IPS DF 6.9 (cell line): ENCODE measurements around the gene VWA3B.
A peak's percentile ranks its signal among the peaks of the same experiment; 100 is the strongest.
"Not testable (repeated sequence)": the region's sequence is repeated elsewhere in the genome, so short reads cannot be mapped to it uniquely, and the experiment has no call there.

Source experiments
- DNase-seq: peaks from one replicate; pipeline ENCODE4 v3.0.0-alpha.2; 2013; ENCODE audit warnings: low read depth, low spot score
- H3K27ac ChIP-seq: one replicate; pipeline ENCODE4 v1.5.1; 2013; ENCODE audit warnings: low read length, control low read depth
- H3K27me3 ChIP-seq: 2 replicates; pipeline ENCODE4 v1.6.1; 2013; ENCODE audit warnings: mild to moderate bottlenecking, low read length; ENCODE audit not compliant: control insufficient read depth, insufficient read depth
- H3K36me3 ChIP-seq: 2 replicates; pipeline ENCODE4 v1.6.1; 2013; ENCODE audit warnings: low read length; ENCODE audit not compliant: control insufficient read depth, insufficient read depth
- H3K4me1 ChIP-seq: 2 replicates; pipeline ENCODE4 v1.6.1; 2013; ENCODE audit warnings: low read length; ENCODE audit not compliant: control insufficient read depth, insufficient read depth
- H3K4me3 ChIP-seq: 2 replicates; pipeline ENCODE4 v1.5.1; 2013; ENCODE audit warnings: mild to moderate bottlenecking, low read length
- H3K9me3 ChIP-seq: 2 replicates; pipeline ENCODE4 v1.6.1; 2013; ENCODE audit warnings: low read length, inconsistent platforms; ENCODE audit not compliant: control insufficient read depth, insufficient read depth
- WGBS: extraction: QIAGEN DNeasy Blood & Tissue Kit; methylation state at CpG from one replicate; pipeline ENCODE4 v1.1.7; 2013; ENCODE audit warnings: mixed read lengths, missing lambda C conversion rate; ENCODE audit not compliant: insufficient read length, insufficient coverage; 5-methylcytosine and 5-hydroxymethylcytosine counted together

The VWA3B gene

GRCh38 chr2:98085649-98086048 lies 1.3 kb upstream of the VWA3B start:
- no CpG with 5 or more reads among the region's 5 CpGs for WGBS
- DNase-seq = no peak

GRCh38 chr2:98087447-98088020 lies 567 bp downstream of the VWA3B start:
- whole genome bisulfite sequencing = no CpG with 5 or more reads among the region's 13 CpGs
- peaks cover 10% of the 10 kb centered on the region for H3K27me3 ChIP-seq
- DNase-seq = no peak
- no peaks in the 10 kb centered on the region; the same call in 1 of the 2 replicates for H3K4me1 ChIP-seq
- peak overlapping the region; percentile 66; the same call in 1 of the 2 replicates for H3K4me3 ChIP-seq
- H3K9me3 ChIP-seq = no peaks in the 10 kb centered on the region
- no peak overlapping the region for H3K27ac ChIP-seq
- no peaks in the 10 kb centered on the region for H3K36me3 ChIP-seq

More at GRCh38 chr2:98085649-98086048, 1.3 kb upstream of the VWA3B start:
- Histone ChIP-seq H3K27me3 (peaks cover 10% of the 10 kb centered on the region), H3K36me3 (no peaks in the 10 kb centered on the region), H3K9me3 (no peaks in the 10 kb centered on the region), H3K4me1 (no peaks in the 10 kb centered on the region; the same call in 1 of the 2 replicates), H3K27ac (no peak overlapping the region), H3K4me3 (no peak overlapping the region)

- Histone ChIP-seq H3K27ac (no peak overlapping the region), H3K36me3 (no peaks in the 10 kb centered on the region)
- DNase-seq = no peak
These were observed 1.3 kb downstream of the VWA3B start for GRCh38 chr2:98088261-98088660.

GRCh38 chr2:98089941-98090340 lies 3.0 kb downstream of the VWA3B start:
- no peak for DNase-seq
- Histone ChIP-seq H3K36me3 (no peaks in the 10 kb centered on the region), H3K9me3 (no peaks in the 10 kb centered on the region), H3K4me1 (no peaks in the 10 kb centered on the region; the same call in 1 of the 2 replicates), H3K27me3 (peaks cover 10% of the 10 kb centered on the region), H3K27ac (no peak overlapping the region), H3K4me3 (no peak overlapping the region)

More at GRCh38 chr2:98088261-98088660, 1.3 kb downstream of the VWA3B start:
- Histone ChIP-seq H3K9me3 (no peaks in the 10 kb centered on the region), H3K4me1 (no peaks in the 10 kb centered on the region; the same call in 1 of the 2 replicates), H3K27me3 (peaks cover 10% of the 10 kb centered on the region), H3K4me3 (no peak overlapping the region)
- no CpG with 5 or more reads among the region's 5 CpGs for WGBS

GRCh38 chr2:98090951-98091350 lies 4.0 kb downstream of the VWA3B start:
- no peaks in the 10 kb centered on the region; the same call in 1 of the 2 replicates for H3K4me1 ChIP-seq
- no peak overlapping the region for H3K27ac ChIP-seq
- no peak for DNase-seq
- no peak overlapping the region for H3K4me3 ChIP-seq
- peaks cover 10% of the 10 kb centered on the region for H3K27me3 ChIP-seq
- WGBS = no CpG with 5 or more reads among the region's 8 CpGs
- no peaks in the 10 kb centered on the region for H3K9me3 ChIP-seq
- H3K36me3 ChIP-seq = no peaks in the 10 kb centered on the region

- H3K9me3 ChIP-seq = no peaks in the 10 kb centered on the region
- no peak overlapping the region for H3K4me3 ChIP-seq
- H3K27me3 ChIP-seq = peaks cover 10% of the 10 kb centered on the region
- no peaks in the 10 kb centered on the region for H3K36me3 ChIP-seq
- H3K27ac ChIP-seq = no peak overlapping the region
- WGBS = no CpG with 5 or more reads among the region's 1 CpG
- no peaks in the 10 kb centered on the region; the same call in 1 of the 2 replicates for H3K4me1 ChIP-seq
- DNase-seq = no peak
These were observed 4.8 kb downstream of the VWA3B start for GRCh38 chr2:98091738-98092137.

- Histone ChIP-seq H3K27me3 (peaks cover 1% of the 10 kb centered on the region; the same call in 1 of the 2 replicates), H3K4me3 (no peak overlapping the region), H3K4me1 (no peaks in the 10 kb centered on the region), H3K27ac (no peak overlapping the region), H3K36me3 (no peaks in the 10 kb centered on the region), H3K9me3 (no peaks in the 10 kb centered on the region)
- DNase-seq = no peak
- WGBS = no CpG with 5 or more reads among the region's 3 CpGs
These were observed 6.2 kb downstream of the VWA3B start for GRCh38 chr2:98093146-98093545.

- Histone ChIP-seq H3K9me3 (no peaks in the 10 kb centered on the region), H3K27ac (no peak overlapping the region), H3K36me3 (no peaks in the 10 kb centered on the region), H3K4me1 (no peaks in the 10 kb centered on the region), H3K27me3 (no peaks in the 10 kb centered on the region), H3K4me3 (no peak overlapping the region)
- WGBS = no CpG with 5 or more reads among the region's 5 CpGs
- no peak for DNase-seq
These were observed 6.6 kb downstream of the VWA3B start for GRCh38 chr2:98093611-98094010.

- no peak overlapping the region for H3K27ac ChIP-seq
- no peaks in the 10 kb centered on the region for H3K4me1 ChIP-seq
- H3K27me3 ChIP-seq = no peaks in the 10 kb centered on the region
- no peak for DNase-seq
- no CpG with 5 or more reads among the region's 6 CpGs for WGBS
- H3K4me3 ChIP-seq = no peak overlapping the region
- no peaks in the 10 kb centered on the region for H3K9me3 ChIP-seq
- H3K36me3 ChIP-seq = no peaks in the 10 kb centered on the region
These were observed 13.2 kb downstream of the VWA3B start for GRCh38 chr2:98099939-98100743.

GRCh38 chr2:98102315-98102714 lies 15.3 kb downstream of the VWA3B start:
- not testable (repeated sequence) for H3K4me1 ChIP-seq, H3K4me3 ChIP-seq, H3K9me3 ChIP-seq, DNase-seq, H3K36me3 ChIP-seq, H3K27ac ChIP-seq, H3K27me3 ChIP-seq
- no CpG with 5 or more reads among the region's 17 CpGs for WGBS
